Frontal cortex (tissue), 4 donors: ENCODE results near the gene WHRN. TPM values are rescaled to one million over a fixed set of nuclear protein-coding genes. Genes with fewer than 3 reads are reported as not detected.
A peak's percentile ranks its signal among the peaks of the same experiment; 100 is the strongest.

ENCODE experiments used
- DNase-seq, 2 donors: peaks; one replicate each; pipeline ENCODE4 v3.0.0; 2012; ENCODE audit warnings: low spot score in 2 of 2
- FAIRE-seq: peaks from 2 replicates; lab custom pipeline; 2012; peaks lifted over from hg19 to GRCh38; lab: Jason Lieb, UNC
- total RNA-seq: library from RNA; depleted of rRNA; stranded (reverse); fragments of >200 nt; gene quantifications from one replicate; pipeline ENCODE4 v1.2.3, GENCODE V29; 2014
- donor health status: control.
- donor health status: control.
- donor health status: control.

The WHRN gene
- total RNA-seq, 1 donor from 2014 or later: 0.41 TPM

DNA sequence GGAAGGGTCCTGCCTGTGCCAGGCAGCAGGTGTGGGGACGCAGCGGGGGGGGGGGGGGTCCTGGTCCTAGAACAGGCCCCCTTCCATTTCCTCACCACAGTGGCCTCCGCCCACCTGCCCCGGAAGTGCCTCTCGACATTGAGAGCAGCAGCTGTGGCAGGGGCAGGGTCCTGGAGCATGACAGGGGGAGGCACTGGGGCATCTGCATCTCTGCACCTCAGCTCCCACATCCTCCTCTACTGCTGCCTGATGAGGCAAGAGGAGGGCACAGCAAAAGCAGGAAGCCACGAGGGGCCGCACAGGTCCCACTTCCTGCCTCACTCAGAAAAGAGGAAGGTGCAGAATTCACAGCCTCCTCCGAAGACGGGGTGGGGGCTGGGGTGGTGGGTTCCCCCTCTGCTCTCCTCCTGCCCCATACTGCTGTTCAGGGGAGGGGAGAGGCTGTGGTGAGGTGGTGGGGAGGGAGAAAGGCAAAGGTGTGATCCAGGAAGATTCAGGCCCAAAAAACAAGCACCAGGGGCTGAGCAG, 132.3 kb downstream of the WHRN start:
- FAIRE-seq (no peak), DNase-seq (peak in 1 of 2 donors; percentile 24)

DNA sequence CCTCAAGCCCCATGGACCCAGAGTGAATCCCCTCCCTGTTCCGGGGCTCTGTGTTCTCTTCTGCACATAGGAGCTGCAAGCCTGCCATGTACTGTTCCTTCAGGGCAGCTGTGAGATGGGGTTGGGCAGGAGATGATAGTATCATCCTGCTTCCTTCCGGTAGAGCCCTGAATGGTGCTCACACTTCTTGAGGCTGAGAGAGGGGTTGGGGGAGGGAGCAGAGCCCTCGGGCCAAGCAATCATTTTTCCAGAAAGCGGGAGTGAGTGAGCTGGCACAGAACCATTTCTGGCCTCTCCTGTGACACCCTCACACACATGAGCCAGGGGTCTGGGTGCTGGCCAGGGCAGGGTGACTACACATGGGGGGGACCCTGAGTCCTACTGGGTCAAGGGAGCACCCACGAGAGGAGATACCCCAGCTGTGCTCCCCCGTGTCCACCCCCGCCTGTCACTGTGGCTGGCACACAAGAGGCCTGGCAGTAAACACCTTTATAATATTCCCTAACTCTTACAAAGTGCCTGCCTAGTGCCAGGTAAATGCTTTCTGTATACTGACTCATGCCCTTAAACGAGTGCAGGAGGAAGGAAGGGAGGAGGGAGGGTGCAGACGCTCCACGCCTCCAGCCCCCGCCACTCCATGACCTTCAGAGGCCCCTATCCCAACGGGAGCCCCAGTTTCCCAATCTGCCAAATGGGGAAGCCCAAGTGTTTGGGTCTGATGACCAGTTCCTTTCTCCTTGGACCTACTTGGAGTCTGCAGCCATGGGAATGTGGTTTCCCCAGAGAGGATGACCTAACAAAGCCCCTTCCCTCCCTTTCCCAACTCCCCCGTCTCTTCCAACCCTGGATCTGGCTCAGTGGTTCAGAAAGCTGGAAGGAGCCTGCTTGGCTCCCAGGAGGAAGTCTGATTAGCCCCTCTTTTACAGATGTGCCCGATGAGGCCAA, 133.0 kb downstream of the WHRN start:
- FAIRE-seq: no peak
- DNase-seq: no peak

DNA sequence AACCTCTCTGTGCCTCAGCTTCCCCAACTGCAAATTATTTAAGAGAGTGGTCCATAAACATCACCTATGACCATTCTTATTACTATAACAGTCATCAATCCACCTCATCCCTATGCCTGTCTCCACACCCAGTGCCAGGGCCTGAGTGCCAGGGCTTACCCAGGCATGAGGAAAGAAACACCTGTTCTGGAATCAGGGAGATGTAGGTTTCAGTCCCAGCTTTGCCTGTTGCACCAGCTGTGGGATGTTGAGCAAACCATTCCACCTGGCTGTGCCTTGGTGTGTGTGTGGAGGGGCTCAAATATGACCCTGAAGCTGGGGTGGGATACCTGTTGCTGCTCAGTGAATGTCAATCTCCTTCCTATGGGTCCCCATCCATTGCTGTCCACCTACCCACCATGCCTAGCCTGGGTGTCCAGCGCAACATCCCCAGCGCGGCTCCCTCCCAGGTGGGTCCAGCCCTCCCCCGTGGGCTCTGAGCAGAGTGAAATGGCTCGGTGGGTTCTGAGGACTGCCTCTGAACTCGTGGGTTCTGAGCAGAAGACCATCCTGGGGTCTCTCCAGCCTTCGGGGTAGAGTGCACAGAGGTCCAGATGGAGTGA, 133.8 kb downstream of the WHRN start:
- DNase-seq (no peak), FAIRE-seq (no peak)

DNA sequence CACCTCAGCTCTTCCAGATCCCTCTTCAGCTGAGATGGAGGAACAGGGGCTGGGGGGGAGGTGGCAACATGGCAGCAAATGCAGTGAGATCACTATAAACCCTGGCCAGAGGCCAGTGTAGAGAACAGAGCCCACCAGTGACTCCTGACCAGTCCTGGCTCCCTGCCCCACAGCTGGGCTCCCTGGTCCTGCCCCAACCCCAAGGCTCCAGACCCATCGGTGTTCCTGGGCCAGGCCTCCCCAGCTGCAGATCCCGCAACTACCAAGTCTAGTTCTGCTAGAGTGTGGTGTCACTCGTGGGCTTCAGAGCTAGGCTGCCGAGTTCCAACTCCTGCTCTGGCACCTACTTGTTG, 134.3 kb downstream of the WHRN start:
- FAIRE-seq: no peak
- peak; percentile 63 to 71 for DNase-seq

DNA sequence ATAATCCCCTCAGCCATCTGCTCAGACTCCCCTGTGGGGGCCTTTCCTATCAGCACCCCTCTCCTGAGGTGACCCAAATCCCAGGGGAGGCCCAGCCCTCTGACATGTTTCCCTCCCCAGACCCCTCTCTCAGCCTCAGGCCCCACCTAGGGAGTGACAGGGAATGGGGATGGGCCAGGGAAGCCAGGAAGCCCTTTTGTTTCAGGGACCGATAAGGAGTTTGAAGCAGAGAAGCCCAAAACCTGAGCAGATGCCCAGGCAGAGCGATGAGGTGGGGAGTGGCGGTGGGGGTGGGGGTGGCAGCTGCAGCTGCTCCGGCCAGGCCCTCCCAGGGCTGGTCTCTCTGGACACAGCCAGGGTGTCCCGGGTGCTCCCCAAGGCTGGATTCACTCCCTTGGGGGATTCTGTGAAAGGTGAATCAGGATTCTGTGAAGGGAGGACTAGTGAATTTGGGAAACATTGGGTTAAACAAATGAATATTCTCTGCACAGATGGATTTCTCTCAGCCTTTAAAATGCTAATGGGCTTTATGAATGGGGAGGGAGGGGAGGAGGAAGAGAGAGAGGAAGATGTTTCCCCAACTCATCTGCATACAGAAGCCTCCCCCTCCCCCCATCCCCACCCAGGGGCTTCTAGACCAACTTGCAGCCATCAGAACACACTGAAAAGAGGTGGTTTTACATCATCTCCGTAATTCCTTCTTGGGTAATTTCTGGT, 134.9 kb downstream of the WHRN start:
- FAIRE-seq (no peak), DNase-seq (peak in 1 of 2 donors; percentile 36)

DNA sequence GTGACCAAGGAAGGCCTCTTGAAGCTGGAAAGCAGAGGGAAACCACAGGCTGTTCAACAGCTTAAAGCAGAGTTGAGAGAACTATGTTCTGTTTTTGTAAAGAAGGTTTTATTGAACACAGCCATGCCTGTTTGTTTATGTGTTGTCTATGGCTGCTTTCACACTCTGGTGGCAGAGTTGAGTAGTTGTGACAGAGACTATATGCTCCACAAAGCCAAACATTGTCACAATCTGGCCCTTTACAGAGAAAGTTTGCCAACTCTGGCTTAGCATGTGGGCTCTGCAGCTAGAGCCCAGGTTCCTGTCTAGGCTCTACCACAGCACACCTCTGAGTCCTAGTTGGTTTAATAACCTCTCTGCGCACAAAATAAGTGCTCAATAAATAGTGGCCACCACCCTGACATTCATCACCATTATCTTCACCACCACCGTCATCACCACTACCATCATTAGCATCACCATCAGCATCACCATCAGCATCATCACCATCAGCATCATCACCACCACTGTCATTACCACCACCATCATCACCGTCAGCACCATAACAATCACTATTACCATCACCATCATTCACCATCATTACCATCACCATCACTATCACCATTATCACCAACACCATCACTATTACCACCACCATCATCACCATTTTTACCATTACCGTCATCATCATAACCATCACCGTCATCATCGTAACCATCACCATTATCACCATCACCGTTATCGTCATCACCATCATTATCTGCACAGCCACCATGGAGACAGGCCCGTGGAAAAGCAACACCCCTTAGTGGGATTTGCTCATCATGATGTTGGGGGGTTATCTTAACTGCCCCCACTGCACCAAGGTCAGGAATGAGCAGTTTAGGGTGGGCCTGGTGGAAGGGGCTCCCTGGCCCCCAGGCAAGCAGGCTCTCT, 135.8 kb downstream of the WHRN start:
- FAIRE-seq (no peak), DNase-seq (no peak)

DNA sequence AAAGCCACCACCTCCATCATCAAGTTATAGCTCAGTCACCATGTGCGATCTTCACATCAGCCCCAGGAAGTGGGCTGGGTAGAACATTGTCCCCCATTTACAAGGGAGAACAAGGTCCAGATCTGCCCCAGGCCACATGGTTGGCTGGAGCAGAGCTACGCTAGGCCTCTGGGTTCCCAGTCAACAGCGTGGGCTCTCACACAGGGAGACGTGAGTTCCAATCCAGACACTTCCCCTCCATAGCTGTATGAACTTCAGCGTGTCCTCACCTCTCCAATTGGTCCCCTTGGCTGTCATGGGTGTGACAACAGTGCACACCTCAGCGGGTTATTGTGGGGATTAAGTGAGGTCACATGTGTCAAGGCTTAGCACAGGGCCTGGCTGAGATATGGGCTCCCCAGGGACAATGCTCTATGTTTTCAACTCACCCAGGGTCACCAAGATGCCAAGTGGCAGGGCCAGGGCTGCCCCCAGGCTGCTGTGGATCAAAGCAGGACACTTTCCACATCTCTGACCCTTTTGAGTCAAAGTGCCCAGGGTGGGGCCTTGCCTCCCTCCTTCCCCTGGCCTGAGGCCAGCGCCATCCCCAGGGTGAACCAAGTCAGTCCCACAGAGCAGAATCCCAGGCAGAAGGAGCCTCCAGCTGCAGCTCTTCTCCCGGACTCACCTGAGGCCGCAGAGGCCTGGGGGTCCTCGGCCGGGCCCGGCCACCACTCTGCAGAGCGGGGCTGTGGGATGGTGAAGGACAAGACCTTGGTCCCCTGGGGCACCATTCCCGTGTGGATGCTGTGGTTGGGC, 137.3 kb downstream of the WHRN start:
- DNase-seq (no peak), FAIRE-seq (no peak)

DNA sequence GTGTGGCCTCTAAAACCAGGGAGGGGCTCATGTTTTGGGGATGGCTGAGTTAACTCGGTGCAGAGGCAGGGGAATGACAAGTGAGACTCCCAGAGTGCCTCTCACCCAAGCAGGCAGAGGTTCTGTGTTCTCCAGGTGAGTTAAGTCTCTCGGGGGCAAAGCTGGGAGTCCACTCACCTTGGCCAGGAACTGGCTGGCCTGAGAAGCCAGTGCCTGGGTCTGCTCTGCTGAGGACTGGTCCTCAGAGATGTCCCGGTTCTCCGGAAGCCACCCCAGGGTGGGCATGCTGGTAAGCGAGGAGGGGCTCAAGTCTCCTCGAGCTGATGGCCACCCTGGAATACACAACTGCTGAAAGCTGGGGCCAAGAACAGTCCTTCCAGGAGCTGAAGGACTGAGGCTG, 137.9 kb downstream of the WHRN start:
- no peak for DNase-seq
- FAIRE-seq: no peak

DNA sequence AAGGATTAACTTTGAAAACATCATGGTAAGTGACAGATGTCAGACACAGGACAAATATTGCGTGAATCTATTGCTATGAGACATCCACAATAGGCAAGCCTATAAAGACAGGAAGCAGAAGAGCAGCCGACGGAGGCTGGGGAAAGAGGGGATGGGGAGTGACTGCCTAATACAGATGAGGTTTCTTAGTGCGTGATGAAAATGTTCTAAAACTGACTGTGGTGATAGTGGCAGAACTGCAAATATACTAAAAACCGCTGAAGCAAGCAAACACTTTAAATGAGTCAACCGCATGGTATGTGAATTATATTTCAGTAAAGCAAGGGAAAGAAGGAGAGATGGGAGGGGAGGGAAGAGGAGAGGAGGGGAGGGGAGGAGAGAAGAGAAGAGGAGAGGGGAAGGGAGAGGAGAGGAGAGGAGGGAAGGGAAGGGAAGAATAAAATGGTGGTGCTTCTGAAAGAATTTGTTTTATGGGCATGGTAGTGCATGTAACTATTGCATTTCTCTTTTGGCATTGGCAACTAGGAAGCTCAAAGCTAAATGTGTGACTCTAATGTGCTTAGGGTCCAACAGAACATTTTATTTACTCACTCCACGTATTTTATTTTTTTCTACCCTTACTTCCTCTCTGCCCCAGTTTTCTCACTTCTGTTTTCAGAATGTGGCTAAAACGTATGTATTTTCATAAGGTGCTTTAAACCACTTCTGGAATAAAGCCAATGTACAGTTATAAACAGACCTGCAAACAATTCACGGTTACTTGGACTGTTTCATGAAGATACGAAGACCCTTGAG, 138.7 kb downstream of the WHRN start:
- DNase-seq: no peak
- FAIRE-seq: no peak

DNA sequence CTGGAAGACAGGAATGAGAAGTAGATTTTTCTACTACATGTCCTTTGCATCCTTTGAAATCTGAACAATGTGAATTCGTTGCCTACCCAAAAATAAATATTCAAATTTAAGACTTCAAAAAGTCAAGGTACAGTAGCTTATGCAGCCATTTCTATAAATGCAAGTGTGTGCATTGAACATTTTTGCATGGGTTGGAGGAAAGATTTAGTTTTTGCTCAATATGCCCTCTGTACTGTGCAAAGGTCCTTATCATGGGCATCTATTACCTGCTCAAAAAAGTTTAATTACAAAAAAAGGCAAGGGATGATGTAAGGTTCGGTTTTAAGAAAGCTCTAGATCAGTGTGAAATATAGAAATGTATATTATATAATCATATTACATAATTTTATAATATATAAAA, 140.1 kb downstream of the WHRN start:
- no peak for DNase-seq
- no peak for FAIRE-seq

DNA sequence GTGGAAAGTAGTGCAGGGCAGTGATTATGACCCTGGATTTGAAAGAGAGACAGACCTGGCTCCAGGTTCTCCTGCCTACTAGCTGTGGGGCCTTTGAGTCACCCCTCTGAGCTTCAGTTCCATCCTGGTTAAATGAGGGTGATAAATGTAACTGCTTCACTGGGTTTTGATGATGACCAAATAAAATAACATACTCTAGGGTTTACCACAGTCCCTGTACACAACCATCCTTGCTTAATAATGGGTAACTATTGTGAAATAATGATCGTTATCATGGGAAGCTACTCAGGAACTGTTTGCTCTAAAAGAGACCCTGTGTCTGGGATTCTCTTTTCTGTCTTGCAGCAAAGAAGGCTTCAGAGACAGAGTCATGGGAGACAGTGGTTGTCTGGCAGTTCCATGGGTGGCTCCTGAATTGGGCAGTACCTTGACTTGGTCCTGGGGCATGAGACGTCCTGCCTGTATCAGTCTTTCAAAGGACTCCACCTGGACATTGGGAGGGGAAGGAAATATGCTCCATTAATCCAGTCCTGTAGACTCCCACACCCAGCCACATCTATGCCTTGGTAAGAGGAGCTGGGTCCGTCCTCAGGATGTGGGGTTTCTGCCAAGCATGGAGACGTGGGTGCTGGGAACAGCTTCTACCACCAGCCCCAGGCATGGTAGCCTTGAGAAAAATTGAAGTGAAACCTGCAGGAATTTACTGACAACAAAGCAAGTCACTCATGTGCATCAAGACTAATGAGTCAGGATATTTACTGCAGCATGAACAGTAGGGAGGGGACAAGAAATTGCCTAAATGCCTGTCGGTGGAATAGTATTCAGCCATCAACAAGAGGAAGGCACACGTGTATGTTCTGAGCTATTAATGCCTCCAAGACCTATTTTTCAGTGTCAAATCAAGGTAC, 140.9 kb downstream of the WHRN start:
- DNase-seq: no peak
- no peak for FAIRE-seq

DNA sequence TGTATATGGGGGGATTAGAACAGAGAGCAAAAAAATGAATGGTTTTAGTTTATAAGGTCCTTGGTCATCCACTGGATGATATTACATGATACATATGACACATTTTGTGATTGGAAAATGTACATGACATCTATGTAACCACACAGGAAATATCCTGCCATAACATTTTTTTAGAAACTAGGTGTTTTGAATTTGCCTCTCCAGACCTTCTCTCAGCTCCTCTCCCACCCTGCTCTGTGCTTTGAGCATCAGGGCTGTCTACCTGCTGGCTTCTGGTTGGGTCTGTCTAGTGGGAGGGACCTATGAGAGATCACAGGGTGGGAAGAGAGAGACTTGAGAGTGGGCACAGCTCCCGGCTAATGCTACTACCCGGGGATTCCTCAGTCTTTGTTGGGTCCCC, 141.8 kb downstream of the WHRN start:
- DNase-seq (no peak), FAIRE-seq (no peak)

DNA sequence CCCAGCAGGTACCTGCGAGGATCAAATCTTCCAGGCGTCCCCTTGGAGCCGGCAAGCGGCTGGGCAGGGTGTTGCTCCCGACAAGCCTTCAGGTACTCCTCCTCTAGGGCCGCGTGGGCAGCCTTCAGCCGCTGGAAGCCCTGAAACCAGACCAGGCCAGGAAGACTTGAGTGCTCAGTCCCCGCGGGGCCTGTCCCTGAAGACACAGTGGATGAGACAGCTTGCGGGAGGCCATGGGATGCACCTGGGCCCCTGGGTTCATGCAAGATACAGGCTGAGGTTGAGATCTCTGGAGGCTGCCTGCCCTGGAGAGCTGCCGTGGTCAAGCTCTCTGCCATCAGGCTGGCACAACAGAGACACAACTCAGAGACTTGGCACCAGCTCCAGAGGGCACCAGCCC, 142.9 kb downstream of the WHRN start:
- no peak for DNase-seq
- no peak for FAIRE-seq

DNA sequence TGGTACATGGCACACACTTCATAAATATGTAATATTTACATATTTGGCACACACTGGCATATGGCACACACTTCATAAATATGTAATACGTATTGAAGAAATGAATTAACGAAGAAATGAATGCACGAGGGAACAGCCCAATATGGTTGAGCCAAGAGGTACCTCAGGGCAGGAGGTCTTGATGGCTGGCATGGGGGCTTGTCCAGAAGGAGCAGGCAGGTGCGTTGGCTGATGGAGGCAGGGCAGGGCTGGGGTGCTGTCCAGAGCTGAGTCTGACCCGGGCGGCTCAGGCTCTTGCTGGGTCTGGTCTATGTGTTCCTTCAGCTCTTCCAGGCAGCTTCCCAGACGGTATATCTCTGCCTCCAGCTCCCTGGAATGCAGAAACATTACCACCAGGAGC, 143.7 kb downstream of the WHRN start:
- FAIRE-seq (no peak), DNase-seq (no peak)

DNA sequence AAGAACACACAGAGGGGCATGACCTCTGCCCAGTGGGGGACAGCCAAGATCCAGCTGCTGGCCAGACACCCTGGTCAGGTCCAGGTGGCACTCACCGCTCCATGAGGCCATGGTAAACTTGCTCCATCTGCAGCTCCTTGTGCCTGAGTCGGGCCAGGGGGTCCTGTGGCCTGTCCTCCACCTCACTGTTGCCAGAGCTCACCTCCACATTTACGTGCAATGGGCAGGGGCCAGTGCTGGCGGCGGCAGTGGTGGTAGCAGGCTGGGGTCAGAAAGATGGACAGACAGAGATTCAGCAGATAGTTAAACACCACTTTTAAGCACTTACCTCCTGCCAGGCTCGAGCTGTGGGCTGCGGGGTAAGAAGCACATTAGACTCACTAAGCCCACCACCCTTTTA, 145.5 kb downstream of the WHRN start:
- no peak for FAIRE-seq
- DNase-seq: no peak

DNA sequence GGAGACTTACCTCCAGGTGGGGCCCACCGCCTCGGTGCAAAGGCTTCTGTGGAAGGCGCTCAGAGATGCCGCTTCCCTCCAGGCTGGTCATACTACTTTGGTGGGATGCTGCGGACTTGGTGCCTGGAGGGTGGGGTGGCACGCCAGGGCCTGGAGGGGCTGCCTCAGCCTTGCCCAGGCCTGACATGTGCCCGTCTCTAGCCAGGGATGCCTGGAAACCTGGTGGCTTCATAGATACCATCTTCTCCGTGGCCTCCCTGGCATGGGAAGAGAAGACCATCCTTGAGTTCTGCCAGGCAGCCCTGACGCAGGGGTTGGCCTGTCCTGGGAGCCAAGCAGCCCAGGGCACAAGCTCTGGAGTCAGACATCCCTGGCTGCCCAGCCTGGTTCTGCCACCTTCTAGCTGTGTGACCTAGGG, 147.4 kb downstream of the WHRN start:
- DNase-seq: no peak
- no peak for FAIRE-seq

DNA sequence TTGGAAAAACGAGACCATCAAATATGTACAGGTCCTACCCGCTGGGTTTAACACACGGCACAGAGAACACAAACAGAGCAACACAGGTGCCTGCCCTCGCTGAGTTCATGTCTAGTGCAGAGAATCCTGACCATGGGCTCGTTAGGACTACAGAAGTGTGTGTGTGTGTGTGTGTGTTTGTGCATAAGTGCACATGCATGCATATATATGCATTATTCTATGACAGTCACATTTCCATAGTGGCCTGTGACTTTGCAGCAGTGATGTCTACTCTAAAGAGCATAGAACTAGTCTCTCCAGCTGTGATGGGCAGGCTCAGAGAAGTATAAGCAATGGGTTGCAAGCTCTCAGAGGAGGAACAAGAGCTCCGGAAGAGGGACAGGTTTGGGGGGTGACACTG, 147.9 kb downstream of the WHRN start:
- no peak for FAIRE-seq

More for the DNA sequence above, 147.9 kb downstream of the WHRN start:
- no peak for DNase-seq
